Thyroid gland (tissue), 4 donors: ENCODE results near the gene CAMTA1.

ENCODE experiments used
- POLR2A ChIP-seq, 2 donors: fragments of 450-650 bp; IDR thresholded peaks; one replicate each; pipeline ENCODE4 v1.6.1; 2017; ENCODE audit warnings: antibody characterized with exemption in 2 of 2, mild to moderate bottlenecking in 2 of 2, moderate library complexity in 1 of 2
- TF ChIP-seq, protein P1 (sequence below), 6 experiments: fragments of 200-600 bp in 3 of 6; fragments of 450-650 bp in 3 of 6; sonication (generic) in 3 of 6; IDR thresholded peaks; one replicate each; pipeline ENCODE4 v1.5.1; 2016 to 2019; ENCODE audit warnings: antibody characterized with exemption in 6 of 6, mild to moderate bottlenecking in 2 of 6, inconsistent platforms in 1 of 6, moderate library complexity in 1 of 6

- TF ChIP-seq, protein P1, sequence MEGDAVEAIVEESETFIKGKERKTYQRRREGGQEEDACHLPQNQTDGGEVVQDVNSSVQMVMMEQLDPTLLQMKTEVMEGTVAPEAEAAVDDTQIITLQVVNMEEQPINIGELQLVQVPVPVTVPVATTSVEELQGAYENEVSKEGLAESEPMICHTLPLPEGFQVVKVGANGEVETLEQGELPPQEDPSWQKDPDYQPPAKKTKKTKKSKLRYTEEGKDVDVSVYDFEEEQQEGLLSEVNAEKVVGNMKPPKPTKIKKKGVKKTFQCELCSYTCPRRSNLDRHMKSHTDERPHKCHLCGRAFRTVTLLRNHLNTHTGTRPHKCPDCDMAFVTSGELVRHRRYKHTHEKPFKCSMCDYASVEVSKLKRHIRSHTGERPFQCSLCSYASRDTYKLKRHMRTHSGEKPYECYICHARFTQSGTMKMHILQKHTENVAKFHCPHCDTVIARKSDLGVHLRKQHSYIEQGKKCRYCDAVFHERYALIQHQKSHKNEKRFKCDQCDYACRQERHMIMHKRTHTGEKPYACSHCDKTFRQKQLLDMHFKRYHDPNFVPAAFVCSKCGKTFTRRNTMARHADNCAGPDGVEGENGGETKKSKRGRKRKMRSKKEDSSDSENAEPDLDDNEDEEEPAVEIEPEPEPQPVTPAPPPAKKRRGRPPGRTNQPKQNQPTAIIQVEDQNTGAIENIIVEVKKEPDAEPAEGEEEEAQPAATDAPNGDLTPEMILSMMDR (IDR thresholded peaks at IDR 0.05), result no peak
- no peak for TF ChIP-seq POLR2A (IDR thresholded peaks at IDR 0.05)
These were observed 584.6 kb downstream of the CAMTA1 start for GRCh38 chr1:7369866-7370265.
